ENCODE data around the gene MAP3K10.

DNA sequence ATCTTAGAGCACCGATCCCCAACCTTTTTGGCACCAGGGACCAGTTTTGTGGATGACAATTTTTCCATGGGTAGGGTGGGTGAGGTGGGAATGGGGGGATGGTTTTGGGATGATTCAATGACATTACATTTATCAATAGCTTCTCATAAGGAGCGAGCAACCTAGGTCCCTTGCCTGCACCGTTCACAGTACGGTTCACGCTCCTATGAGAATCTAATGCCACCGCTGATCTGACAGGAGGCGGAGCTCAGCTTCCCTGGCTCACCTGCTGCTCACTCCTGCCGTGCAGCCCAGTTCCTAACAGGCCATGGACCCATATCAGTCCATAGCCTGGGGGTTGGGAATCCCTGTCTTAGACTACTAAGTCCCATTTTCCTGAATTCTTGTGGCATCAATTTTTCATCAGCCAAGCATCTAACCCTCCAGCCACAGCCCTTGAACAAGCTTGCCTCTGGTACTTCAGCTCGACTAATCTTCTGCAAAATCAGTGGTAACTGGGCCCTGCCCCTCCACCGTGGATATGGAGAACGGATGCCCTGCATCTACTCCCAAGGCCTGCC, 37.0 kb upstream of the MAP3K10 start:
- TF ChIP-seq POLR2A (IDR thresholded peaks at IDR 0.05; ENCODE audit: low read length) (no peak), GATA1 (IDR thresholded peaks at IDR 0.05; ENCODE audit: low read depth, low read length) (no peak)
